Activated CD4-positive, alpha-beta memory T cell treated with anti-CD3 and anti-CD28 coated beads for 36 hours (primary cell): ENCODE data around the gene UBAP1L. TPM values are rescaled to one million over a fixed set of nuclear protein-coding genes. Genes with fewer than 3 reads are reported as not detected.
"Not testable (repeated sequence)": the region's sequence is repeated elsewhere in the genome, so short reads cannot be mapped to it uniquely, and the experiment has no call there.

Source experiments
- CTCF ChIA-PET: fragments of 350-600 bp; sonication (Branson Sonifier 250); formaldehyde crosslinking; loops from one replicate; lab custom pipeline; 2021; ENCODE audit warnings: antibody characterized with exemption, inconsistent platforms; lab: Charles Lee
- POLR2A ChIA-PET: fragments of 350-600 bp; sonication (Branson Sonifier 250); formaldehyde crosslinking; loops from one replicate; lab custom pipeline; 2021; ENCODE audit warnings: antibody characterized with exemption; lab: Charles Lee
- DNase-seq: peaks from one replicate; pipeline ENCODE4 v3.0.0-alpha.2; 2020
- H3K27ac Mint-ChIP-seq: one replicate; pipeline ENCODE4 v1.8.0; 2021; ENCODE audit warnings: mixed read lengths
- H3K27me3 Mint-ChIP-seq: one replicate; pipeline ENCODE4 v1.8.0; 2021; ENCODE audit warnings: mixed read lengths
- H3K36me3 Mint-ChIP-seq: one replicate; pipeline ENCODE4 v1.8.0; 2021; ENCODE audit warnings: mixed read lengths
- H3K4me1 Mint-ChIP-seq: one replicate; pipeline ENCODE4 v1.8.0; 2021; ENCODE audit warnings: low read depth, mixed read lengths
- H3K4me3 Mint-ChIP-seq: one replicate; pipeline ENCODE4 v1.8.0; 2021; ENCODE audit warnings: mild to moderate bottlenecking, mixed read lengths
- H3K9me3 Mint-ChIP-seq: one replicate; pipeline ENCODE4 v1.8.0; 2021; ENCODE audit warnings: mixed read lengths
- intact Hi-C: fragments of 100-400 bp; cut with micrococcal nuclease; formaldehyde crosslinking; loops from one replicate; pipeline ENCODE4 v1.15.1; 2023
- total RNA-seq, 2 experiments: library from RNA; stranded (reverse); gene quantifications; one replicate each; pipeline ENCODE4 v1.2.3, GENCODE V29; 2021

UBAP1L gene
- 1 to 10 TPM; 2.1 to 2.4 TPM for total RNA-seq

GRCh38 chr15:65115086-65115485 is at the start of gene UBAP1L:
Gene UBAP1L (minus strand): TSS chr15:65115200. CDS start chr15:65106215, 8,985 bp downstream.
- Mint-ChIP-seq H3K4me1 (peaks cover 2% of the 10 kb centered on the region), H3K36me3 (peaks cover 28% of the 10 kb centered on the region), H3K4me3 (no peak within 1 kb of the TSS), H3K9me3 (no peaks in the 10 kb centered on the region), H3K27me3 (no peaks in the 10 kb centered on the region), H3K27ac (no peak within 1 kb of the TSS)
- intact Hi-C loops: no loop called here
- ChIA-PET CTCF (interaction anchor here (0.6 to 1.6 kb wide), 4 partner anchors 13 to 183 kb away, joined by 3 to 7 read pairs (median 4); no protein-coding TSS in a partner anchor), POLR2A (no interaction called here)
- DNase-seq: no peak

- POLR2A ChIA-PET: no interaction called here
Measured at GRCh38 chr15:65164139-65164538, 49.1 kb upstream of the UBAP1L start.

GRCh38 chr15:65163041-65163440 is 48.0 kb upstream of the UBAP1L start:
- ChIA-PET POLR2A (interaction anchor here (0.6 kb wide), 1 partner anchor 55 kb away, joined by 3 read pairs; no protein-coding TSS in a partner anchor), CTCF (no interaction called here)
- H3K36me3 Mint-ChIP-seq: peaks cover 12% of the 10 kb centered on the region
- no peak for DNase-seq
- H3K4me1 Mint-ChIP-seq: no peaks in the 10 kb centered on the region
- no peaks in the 10 kb centered on the region for H3K9me3 Mint-ChIP-seq
- intact Hi-C loops: no loop called here
- no peak overlapping the region for H3K27ac Mint-ChIP-seq
- no peak overlapping the region for H3K4me3 Mint-ChIP-seq
- no peaks in the 10 kb centered on the region for H3K27me3 Mint-ChIP-seq

More at GRCh38 chr15:65164139-65164538, 49.1 kb upstream of the UBAP1L start:
- Mint-ChIP-seq H3K4me1 (no peaks in the 10 kb centered on the region), H3K4me3 (no peak overlapping the region), H3K36me3 (peaks cover 12% of the 10 kb centered on the region), H3K27ac (no peak overlapping the region), H3K9me3 (no peaks in the 10 kb centered on the region), H3K27me3 (no peaks in the 10 kb centered on the region)
- no peak for DNase-seq
- intact Hi-C loops: no loop called here
- CTCF ChIA-PET: interaction anchor here (0.6 to 0.8 kb wide), 2 partner anchors 63 to 123 kb away, joined by 3 read pairs; partner anchors contain the start of gene PARP16

- ChIA-PET CTCF (interaction anchor here (1.3 kb wide), 1 partner anchor 10 kb away, joined by 4 read pairs; no protein-coding TSS in a partner anchor), POLR2A (no interaction called here)
- intact Hi-C loops: no loop called here
- H3K27me3 Mint-ChIP-seq: no peaks in the 10 kb centered on the region
- H3K36me3 Mint-ChIP-seq: peaks cover 18% of the 10 kb centered on the region
- no peak overlapping the region for H3K4me3 Mint-ChIP-seq
- no peaks in the 10 kb centered on the region for H3K4me1 Mint-ChIP-seq
- H3K27ac Mint-ChIP-seq: no peak overlapping the region
- DNase-seq: no peak
- H3K9me3 Mint-ChIP-seq: no peaks in the 10 kb centered on the region
Measured at GRCh38 chr15:65156692-65157091, 41.7 kb upstream of the UBAP1L start.

- H3K4me1 Mint-ChIP-seq: no peaks in the 10 kb centered on the region
- H3K9me3 Mint-ChIP-seq: no peaks in the 10 kb centered on the region
Measured at GRCh38 chr15:65154720-65155119, 39.7 kb upstream of the UBAP1L start.

GRCh38 chr15:65147902-65148301 is 32.9 kb upstream of the UBAP1L start:
- H3K36me3 Mint-ChIP-seq: peaks cover 9% of the 10 kb centered on the region
- no peaks in the 10 kb centered on the region for H3K27me3 Mint-ChIP-seq
- DNase-seq: no peak
- intact Hi-C loops: no loop called here
- H3K4me1 Mint-ChIP-seq: no peaks in the 10 kb centered on the region
- H3K4me3 Mint-ChIP-seq: no peak overlapping the region
- POLR2A ChIA-PET: no interaction called here
- H3K27ac Mint-ChIP-seq: no peak overlapping the region
- CTCF ChIA-PET: interaction anchor here (0.6 kb wide), 1 partner anchor 1327 kb away, joined by 4 read pairs; no protein-coding TSS in a partner anchor
- H3K9me3 Mint-ChIP-seq: no peaks in the 10 kb centered on the region

More at GRCh38 chr15:65154720-65155119, 39.7 kb upstream of the UBAP1L start:
- H3K4me3 Mint-ChIP-seq: no peak overlapping the region
- H3K36me3 Mint-ChIP-seq: peaks cover 23% of the 10 kb centered on the region
- POLR2A ChIA-PET: no interaction called here
- H3K27ac Mint-ChIP-seq: no peak overlapping the region
- CTCF ChIA-PET: no interaction called here
- no peak for DNase-seq
- no peaks in the 10 kb centered on the region for H3K27me3 Mint-ChIP-seq
- intact Hi-C loops: no loop called here

- POLR2A ChIA-PET: no interaction called here
- intact Hi-C loops: no loop called here
- Mint-ChIP-seq H3K4me3 (no peak overlapping the region), H3K36me3 (peaks cover 5% of the 10 kb centered on the region), H3K9me3 (no peaks in the 10 kb centered on the region), H3K27ac (no peak overlapping the region), H3K27me3 (no peaks in the 10 kb centered on the region), H3K4me1 (no peaks in the 10 kb centered on the region)
- DNase-seq: no peak
- CTCF ChIA-PET: no interaction called here
Measured at GRCh38 chr15:65146438-65146837, 31.4 kb upstream of the UBAP1L start.

- intact Hi-C loops, CTCF ChIA-PET: not testable (repeated sequence)
- POLR2A ChIA-PET: interaction anchor here (0.6 kb wide), 1 partner anchor 12 kb away, joined by 3 read pairs; no protein-coding TSS in a partner anchor
Measured at GRCh38 chr15:65138631-65139030, 23.6 kb upstream of the UBAP1L start.

GRCh38 chr15:65137893-65138292 is 22.9 kb upstream of the UBAP1L start:
- Mint-ChIP-seq H3K36me3 (peaks cover 11% of the 10 kb centered on the region), H3K9me3 (peaks cover 13% of the 10 kb centered on the region)
- DNase-seq, POLR2A ChIA-PET, H3K27me3 Mint-ChIP-seq, H3K4me1 Mint-ChIP-seq, CTCF ChIA-PET, intact Hi-C loops, H3K4me3 Mint-ChIP-seq, H3K27ac Mint-ChIP-seq: not testable (repeated sequence)

More at GRCh38 chr15:65138631-65139030, 23.6 kb upstream of the UBAP1L start:
- not testable (repeated sequence) for H3K27ac Mint-ChIP-seq, H3K27me3 Mint-ChIP-seq, H3K36me3 Mint-ChIP-seq, DNase-seq, H3K4me3 Mint-ChIP-seq, H3K4me1 Mint-ChIP-seq
- H3K9me3 Mint-ChIP-seq: peaks cover 13% of the 10 kb centered on the region

GRCh38 chr15:65137089-65137488 is 22.1 kb upstream of the UBAP1L start:
- DNase-seq, intact Hi-C loops, H3K4me1 Mint-ChIP-seq, H3K27ac Mint-ChIP-seq, CTCF ChIA-PET, H3K4me3 Mint-ChIP-seq, H3K27me3 Mint-ChIP-seq, POLR2A ChIA-PET: not testable (repeated sequence)
- H3K9me3 Mint-ChIP-seq: peaks cover 13% of the 10 kb centered on the region
- peaks cover 11% of the 10 kb centered on the region for H3K36me3 Mint-ChIP-seq

- no peak for DNase-seq
- ChIA-PET CTCF (interaction anchor here (0.6 to 1.3 kb wide), 2 partner anchors 72 to 163 kb away, joined by 3 to 4 read pairs; no protein-coding TSS in a partner anchor), POLR2A (no interaction called here)
- intact Hi-C loops: loop anchor here (5.0 kb wide), 1 partner anchor 163 kb away; the partner anchor contains the start of gene RNU5A-1
- H3K27me3 Mint-ChIP-seq: no peaks in the 10 kb centered on the region
- H3K36me3 Mint-ChIP-seq: peaks cover 16% of the 10 kb centered on the region
- H3K9me3 Mint-ChIP-seq: peaks cover 13% of the 10 kb centered on the region
- peaks cover 22% of the 10 kb centered on the region for H3K4me1 Mint-ChIP-seq
- H3K27ac Mint-ChIP-seq: no peak overlapping the region
- H3K4me3 Mint-ChIP-seq: peak overlapping the region; percentile 98
Measured at GRCh38 chr15:65134538-65134937, 19.5 kb upstream of the UBAP1L start.

GRCh38 chr15:65133548-65134200 is 18.7 kb upstream of the UBAP1L start, which contains the start of gene PDCD7:
Gene PDCD7 (minus strand): TSS chr15:65133808. CDS start chr15:65133781, 27 bp downstream.
- Mint-ChIP-seq H3K27me3 (no peaks in the 10 kb centered on the region), H3K9me3 (peaks cover 13% of the 10 kb centered on the region), H3K4me1 (peaks cover 28% of the 10 kb centered on the region), H3K27ac (peak within 1 kb of the TSS; percentile 95), H3K4me3 (peak within 1 kb of the TSS; percentile 98), H3K36me3 (peaks cover 23% of the 10 kb centered on the region)
- DNase-seq: peak; percentile 91
- POLR2A ChIA-PET: interaction anchor here (0.5 to 1.0 kb wide), 4 partner anchors 45 to 860 kb away, joined by 3 to 4 read pairs (median 3); partner anchors contain the start of gene RNU5B-1
- intact Hi-C loops: loop anchor here (2.0 to 5.0 kb wide), 2 partner anchors 51 to 164 kb away; partner anchors contain the start of genes CLPX and RNU5A-1
- CTCF ChIA-PET: interaction anchor here (1.0 to 1.3 kb wide), 2 partner anchors 17 to 164 kb away, joined by 3 to 4 read pairs; no protein-coding TSS in a partner anchor
